Measurements from ENCODE around the gene DTD1. TPM values are rescaled to one million over a fixed set of nuclear protein-coding genes. Genes with fewer than 3 reads are reported as not detected.

The DTD1 gene, protein sequence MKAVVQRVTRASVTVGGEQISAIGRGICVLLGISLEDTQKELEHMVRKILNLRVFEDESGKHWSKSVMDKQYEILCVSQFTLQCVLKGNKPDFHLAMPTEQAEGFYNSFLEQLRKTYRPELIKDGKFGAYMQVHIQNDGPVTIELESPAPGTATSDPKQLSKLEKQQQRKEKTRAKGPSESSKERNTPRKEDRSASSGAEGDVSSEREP
- total RNA-seq: 10 to 100 TPM; 17.0 to 21.0 TPM

GRCh38 chr20:18587665-18588573 lies at the start of gene DTD1:
Gene DTD1, plus strand, starts transcription at chr20:18588054. Its CDS starts 19 bp downstream, at chr20:18588073.
- TF ChIP-seq CTCF (IDR thresholded peaks at IDR 0.05): peak; percentile 63
- no peaks in the 10 kb centered on the region for H3K9me3 ChIP-seq
- no peaks in the 10 kb centered on the region for H3K27me3 ChIP-seq
- H3K36me3 ChIP-seq: no peaks in the 10 kb centered on the region
- H3K4me1 ChIP-seq: peaks cover 3% of the 10 kb centered on the region
- H3K4me3 ChIP-seq: peak within 1 kb of the TSS; percentile 89
- H3K9ac ChIP-seq (ENCODE audit: low read depth in 2 of 2, low read length in 2 of 2): peak within 1 kb of the TSS; percentile 58 to 83
- H3K27ac ChIP-seq: peak within 1 kb of the TSS; percentile 55
- intact Hi-C loops (cut with DNase I): no loop called here
- peak; percentile 96 for DNase-seq

DNA sequence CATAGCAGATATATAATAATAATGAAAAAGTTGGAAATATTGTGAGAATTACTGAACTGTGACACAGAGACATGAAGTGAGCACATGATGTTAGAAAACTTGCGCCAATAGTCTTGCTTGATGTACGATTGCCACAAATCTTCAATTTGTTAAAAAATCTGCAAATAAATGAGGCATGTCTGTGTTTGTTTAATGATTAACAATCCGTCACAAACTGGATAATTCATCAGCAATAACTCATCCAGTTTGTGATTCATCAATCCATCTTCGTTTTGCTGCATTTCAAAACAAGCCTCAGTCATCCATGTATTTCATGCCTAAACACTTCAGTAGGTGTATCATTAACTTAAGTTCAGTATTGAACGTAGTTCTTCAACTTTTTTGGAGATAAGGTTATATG lies 46.1 kb upstream of the DTD1 start:
- DNase-seq: no peak
- Histone ChIP-seq H3K4me3 (no peak overlapping the region), H3K9ac (ENCODE audit: low read depth in 2 of 2, low read length in 2 of 2) (no peak overlapping the region), H3K36me3 (peaks cover 14% of the 10 kb centered on the region), H3K27me3 (no peaks in the 10 kb centered on the region), H3K27ac (no peak overlapping the region), H3K9me3 (no peaks in the 10 kb centered on the region), H3K4me1 (no peaks in the 10 kb centered on the region)
- TF ChIP-seq CTCF (IDR thresholded peaks at IDR 0.05): no peak
- intact Hi-C loops (cut with DNase I): no loop called here

DNA sequence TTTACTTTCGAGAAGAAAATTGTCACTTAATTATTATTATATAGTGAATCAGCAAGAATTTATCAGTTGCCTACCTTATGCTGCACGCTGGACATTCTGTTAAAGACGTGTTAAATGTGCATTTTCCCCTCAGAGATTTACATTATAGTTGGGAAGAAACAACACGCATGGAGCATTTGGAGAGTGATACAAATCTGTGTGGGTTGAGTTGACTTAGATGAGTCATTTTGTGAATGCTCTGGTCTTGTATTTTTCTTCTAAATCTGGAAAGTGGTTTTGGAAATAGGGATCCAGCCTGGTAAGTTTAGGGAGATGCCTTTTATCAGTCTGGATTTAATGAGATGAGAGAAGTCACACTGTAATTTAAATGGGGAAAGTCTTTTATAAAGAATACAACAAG lies 44.6 kb upstream of the DTD1 start:
- H3K9me3 ChIP-seq: no peaks in the 10 kb centered on the region
- no peaks in the 10 kb centered on the region for H3K4me1 ChIP-seq
- peaks cover 14% of the 10 kb centered on the region for H3K36me3 ChIP-seq
- intact Hi-C loops (cut with DNase I): no loop called here
- H3K4me3 ChIP-seq: no peak overlapping the region
- no peak for TF ChIP-seq CTCF (IDR thresholded peaks at IDR 0.05)
- no peak overlapping the region for H3K9ac ChIP-seq (ENCODE audit: low read depth in 2 of 2, low read length in 2 of 2)
- H3K27me3 ChIP-seq: no peaks in the 10 kb centered on the region
- H3K27ac ChIP-seq: no peak overlapping the region
- no peak for DNase-seq

GRCh38 chr20:18543932-18544331 lies 43.9 kb upstream of the DTD1 start:
- no peak for TF ChIP-seq CTCF (IDR thresholded peaks at IDR 0.05)
- H3K36me3 ChIP-seq: peaks cover 14% of the 10 kb centered on the region
- no peak overlapping the region for H3K27ac ChIP-seq
- no peak overlapping the region for H3K4me3 ChIP-seq
- intact Hi-C loops (cut with DNase I): no loop called here
- no peaks in the 10 kb centered on the region for H3K9me3 ChIP-seq
- H3K27me3 ChIP-seq: no peaks in the 10 kb centered on the region
- no peak for DNase-seq
- H3K9ac ChIP-seq (ENCODE audit: low read depth in 2 of 2, low read length in 2 of 2): no peak overlapping the region
- no peaks in the 10 kb centered on the region for H3K4me1 ChIP-seq

DNA sequence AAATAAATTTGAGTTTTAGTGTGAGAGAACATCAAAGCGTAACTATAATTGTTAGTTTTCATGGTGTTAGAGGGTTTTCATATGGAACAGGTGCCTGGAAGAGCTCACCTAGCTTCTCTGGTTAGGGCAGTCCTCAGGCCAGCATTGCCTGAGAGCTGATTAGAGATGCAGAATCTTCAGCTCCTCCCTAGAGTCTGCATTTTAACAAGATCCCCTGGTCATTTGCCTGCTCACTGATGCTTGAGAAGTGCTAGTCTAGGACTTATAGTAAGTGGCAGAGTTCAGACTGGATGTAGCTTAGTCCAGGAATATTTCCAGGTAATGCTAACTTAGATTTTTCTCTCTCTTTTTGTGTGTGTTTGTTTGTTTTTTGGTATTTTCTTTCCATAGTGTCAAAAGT lies 42.3 kb upstream of the DTD1 start:
- no peak for DNase-seq
- H3K9me3 ChIP-seq: no peaks in the 10 kb centered on the region
- no peak overlapping the region for H3K9ac ChIP-seq (ENCODE audit: low read depth in 2 of 2, low read length in 2 of 2)
- H3K27me3 ChIP-seq: no peaks in the 10 kb centered on the region
- no peak overlapping the region for H3K27ac ChIP-seq
- no peak for TF ChIP-seq CTCF (IDR thresholded peaks at IDR 0.05)
- H3K4me3 ChIP-seq: no peak overlapping the region
- peaks cover 19% of the 10 kb centered on the region for H3K36me3 ChIP-seq
- no peaks in the 10 kb centered on the region for H3K4me1 ChIP-seq
- intact Hi-C loops (cut with DNase I): no loop called here
